NB4 (cell line): ENCODE data around the gene KIF1C.
"Not testable (repeated sequence)": the region's sequence is repeated elsewhere in the genome, so short reads cannot be mapped to it uniquely, and the experiment has no call there.

Experiments
- DNase-seq: peaks from one replicate; pipeline ENCODE4 v3.0.0; 2010; ENCODE audit warnings: low read depth
- H3K4me3 ChIP-seq: one replicate; pipeline ENCODE4 v1.5.1; 2011; ENCODE audit warnings: mild to moderate bottlenecking, low read depth, low read length, moderate library complexity
- CTCF ChIP-seq: IDR thresholded peaks from one replicate; pipeline ENCODE4 v1.5.1; 2012; ENCODE audit warnings: low read depth, low read length
- MAX ChIP-seq: IDR thresholded peaks from 2 replicates; pipeline ENCODE4 v1.6.1; 2011; ENCODE audit warnings: low read depth, low read length
- MYC ChIP-seq: IDR thresholded peaks from 2 replicates; pipeline ENCODE4 v1.6.1; 2011; ENCODE audit warnings: low read depth, low read length
- POLR2A ChIP-seq: IDR thresholded peaks from 2 replicates; pipeline ENCODE4 v1.6.1; 2011; ENCODE audit warnings: mild to moderate bottlenecking; ENCODE audit not compliant: insufficient read length; ENCODE audit errors: extremely low read depth

KIF1C gene

DNA sequence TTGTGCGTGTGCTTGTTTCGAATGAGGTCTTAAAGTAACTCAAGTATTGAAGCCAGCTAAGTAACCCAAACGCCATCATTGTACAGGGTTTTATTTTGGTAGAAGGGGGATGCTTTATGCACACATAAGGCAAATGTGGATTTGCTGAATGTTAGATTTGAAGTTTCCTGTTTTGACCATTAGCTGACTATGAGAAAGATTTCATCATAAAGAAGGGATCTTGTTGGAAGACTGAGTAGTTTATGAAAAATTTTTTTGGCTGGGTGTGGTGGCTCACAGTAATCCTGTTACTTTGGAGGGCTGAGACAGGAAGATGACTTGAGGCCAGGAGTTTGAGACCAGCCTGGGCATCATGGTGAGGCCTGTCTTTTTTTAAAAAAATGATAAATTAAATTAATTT lies 70.5 kb downstream of the KIF1C start:
- H3K4me3 ChIP-seq: no peak overlapping the region
- TF ChIP-seq POLR2A (no peak), MAX (no peak), MYC (no peak), CTCF (no peak)
- DNase-seq: no peak

DNA sequence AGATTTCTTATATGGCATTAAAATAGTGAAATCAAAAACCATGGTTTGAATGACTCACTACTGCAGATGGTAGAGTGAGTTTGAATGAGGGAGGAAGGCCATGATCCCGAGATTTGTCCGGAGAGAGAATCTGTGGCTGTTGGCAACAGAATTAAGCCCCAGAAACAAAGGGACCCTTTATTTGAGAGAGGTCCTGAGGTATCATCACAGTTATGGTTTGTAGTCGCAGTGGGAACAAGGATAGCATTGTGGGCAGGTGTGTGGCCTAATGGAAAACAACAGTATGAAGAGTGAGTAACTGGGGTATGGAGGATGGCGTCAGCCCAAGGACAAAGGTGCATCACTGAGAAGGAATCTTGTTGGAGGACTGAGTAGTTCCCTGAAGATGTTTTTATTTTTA lies 72.0 kb downstream of the KIF1C start:
- TF ChIP-seq POLR2A: no peak
- TF ChIP-seq MYC: no peak
- TF ChIP-seq MAX: no peak
- no peak for TF ChIP-seq CTCF
- no peak overlapping the region for H3K4me3 ChIP-seq
- no peak for DNase-seq

DNA sequence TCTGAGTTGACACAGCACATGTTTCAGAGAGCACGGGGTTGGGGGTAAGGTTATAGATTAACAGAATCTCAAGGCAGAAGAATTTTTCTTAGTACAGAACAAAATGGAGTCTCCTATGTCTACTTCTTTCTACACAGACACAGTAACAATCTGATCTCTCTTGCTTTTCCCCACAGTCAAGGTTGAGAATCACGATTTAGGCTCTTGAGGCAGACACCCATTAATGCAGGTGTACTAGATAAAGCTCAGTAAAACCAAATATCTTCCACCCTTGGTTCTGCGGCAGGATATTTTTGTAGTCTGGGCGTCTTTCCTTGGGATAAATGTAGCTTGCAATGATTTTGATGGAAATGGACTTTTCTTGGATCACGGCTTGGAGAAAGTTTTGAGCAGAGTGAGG lies 77.7 kb downstream of the KIF1C start:
- DNase-seq, H3K4me3 ChIP-seq: not testable (repeated sequence)

DNA sequence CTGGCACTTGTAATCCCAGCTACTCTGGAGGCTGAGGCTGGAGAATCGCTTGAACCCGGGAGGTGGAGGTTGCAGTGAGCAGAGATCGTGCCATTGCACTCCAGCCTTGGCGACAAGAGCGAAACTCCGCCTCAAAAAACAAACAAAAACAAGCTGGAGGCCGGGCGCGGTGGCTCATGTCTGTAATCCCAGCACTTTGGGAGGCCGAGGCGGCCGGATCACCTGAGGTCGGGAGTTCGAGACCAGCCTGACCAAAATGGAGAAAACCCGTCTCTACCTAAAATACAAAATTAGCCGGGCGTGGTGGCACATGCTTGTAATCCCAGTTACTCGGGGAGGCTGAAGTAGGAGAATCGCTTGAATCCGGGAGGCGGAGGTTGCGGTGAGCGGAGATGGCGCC lies 79.5 kb downstream of the KIF1C start:
- not testable (repeated sequence) for H3K4me3 ChIP-seq

DNA sequence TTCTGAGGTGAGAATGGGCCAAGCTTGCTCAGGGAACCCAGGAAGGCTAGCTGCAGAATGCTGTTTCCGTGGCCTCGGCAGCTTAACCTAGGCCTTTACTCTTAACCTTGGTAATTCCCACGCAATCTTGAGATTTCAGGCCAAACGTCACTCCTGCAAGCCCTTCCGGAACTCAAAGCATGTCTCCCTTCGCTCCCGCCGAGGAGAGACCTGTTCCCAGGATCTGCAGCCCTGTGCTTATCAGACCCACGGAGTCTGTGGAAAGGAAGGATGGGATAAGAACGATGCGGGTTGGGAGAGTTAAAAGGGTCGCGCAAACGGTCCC lies 80.0 kb downstream of the KIF1C start:
- TF ChIP-seq CTCF (no peak), POLR2A (no peak), MYC (no peak)
- no peak for DNase-seq
- no peak overlapping the region for H3K4me3 ChIP-seq

More for the DNA sequence above, 79.5 kb downstream of the KIF1C start:
- DNase-seq: not testable (repeated sequence)
